Right kidney (tissue), 1 donor: ENCODE data around the gene SPATS2.
"Not testable (repeated sequence)": the region's sequence is repeated elsewhere in the genome, so short reads cannot be mapped to it uniquely, and the experiment has no call there.

Source experiments
- DNase-seq: peaks from one replicate; pipeline ENCODE4 v3.0.0-alpha.2; 2016

The SPATS2 gene

GRCh38 chr12:49465132-49465531 is 97.9 kb downstream of the SPATS2 start:
- no peak for DNase-seq

GRCh38 chr12:49470986-49471385 is 103.7 kb downstream of the SPATS2 start:
- DNase-seq: no peak

- no peak for DNase-seq
These were observed 104.3 kb downstream of the SPATS2 start for GRCh38 chr12:49471557-49471956.

GRCh38 chr12:49476091-49476490 is 108.8 kb downstream of the SPATS2 start:
- DNase-seq: no peak

GRCh38 chr12:49478949-49479664 is 111.8 kb downstream of the SPATS2 start:
- no peak for DNase-seq

GRCh38 chr12:49482095-49483051 is 115.1 kb downstream of the SPATS2 start:
- no peak for DNase-seq

GRCh38 chr12:49483619-49484018 is 116.4 kb downstream of the SPATS2 start:
- DNase-seq: no peak

- DNase-seq: no peak
These were observed 120.3 kb downstream of the SPATS2 start for GRCh38 chr12:49487605-49488004.

GRCh38 chr12:49489154-49489553 is 121.9 kb downstream of the SPATS2 start:
- DNase-seq: no peak

- no peak for DNase-seq
These were observed 122.5 kb downstream of the SPATS2 start for GRCh38 chr12:49489720-49490119.

GRCh38 chr12:49491823-49492222 is 124.6 kb downstream of the SPATS2 start:
- DNase-seq: no peak

- DNase-seq: no peak
These were observed 126.6 kb downstream of the SPATS2 start for GRCh38 chr12:49493900-49494299.

- no peak for DNase-seq
These were observed 129.4 kb downstream of the SPATS2 start for GRCh38 chr12:49496417-49497360.

GRCh38 chr12:49501895-49502294 is 134.6 kb downstream of the SPATS2 start:
- no peak for DNase-seq

GRCh38 chr12:49502590-49502989 is 135.3 kb downstream of the SPATS2 start:
- no peak for DNase-seq

GRCh38 chr12:49503674-49504180 is 136.5 kb downstream of the SPATS2 start:
- no peak for DNase-seq

- no peak for DNase-seq
These were observed 138.4 kb downstream of the SPATS2 start for GRCh38 chr12:49505672-49506071.

- DNase-seq: no peak
These were observed 139.9 kb downstream of the SPATS2 start for GRCh38 chr12:49507139-49507538.

GRCh38 chr12:49509681-49510080 is 142.4 kb downstream of the SPATS2 start:
- DNase-seq: not testable (repeated sequence)

GRCh38 chr12:49511410-49511809 is 144.1 kb downstream of the SPATS2 start:
- no peak for DNase-seq

GRCh38 chr12:49512546-49512945 is 145.3 kb downstream of the SPATS2 start:
- DNase-seq: no peak

GRCh38 chr12:49515266-49515665 is 148.0 kb downstream of the SPATS2 start:
- no peak for DNase-seq
